GM18867 (cell line): ENCODE data around the gene ACKR3.

Experiments used
- ATAC-seq: cut with Tn5 transposase; IDR thresholded peaks from one replicate; pipeline ENCODE4 v1.9.1; 2021; ENCODE audit warnings: mild to moderate bottlenecking, moderate library complexity; ENCODE audit not compliant: unreplicated experiment

The ACKR3 gene

GRCh38 chr2:236568068-236568921, 1.3 kb upstream of the ACKR3 start:
- peak; percentile 34 for ATAC-seq

- no peak for ATAC-seq
Observed at GRCh38 chr2:236568922-236569572, 578 bp upstream of the ACKR3 start.

- no peak for ATAC-seq
Observed at GRCh38 chr2:236570081-236570868, 650 bp downstream of the ACKR3 start.

- ATAC-seq: no peak
Observed at GRCh38 chr2:236571145-236571544, 1.5 kb downstream of the ACKR3 start.

DNA sequence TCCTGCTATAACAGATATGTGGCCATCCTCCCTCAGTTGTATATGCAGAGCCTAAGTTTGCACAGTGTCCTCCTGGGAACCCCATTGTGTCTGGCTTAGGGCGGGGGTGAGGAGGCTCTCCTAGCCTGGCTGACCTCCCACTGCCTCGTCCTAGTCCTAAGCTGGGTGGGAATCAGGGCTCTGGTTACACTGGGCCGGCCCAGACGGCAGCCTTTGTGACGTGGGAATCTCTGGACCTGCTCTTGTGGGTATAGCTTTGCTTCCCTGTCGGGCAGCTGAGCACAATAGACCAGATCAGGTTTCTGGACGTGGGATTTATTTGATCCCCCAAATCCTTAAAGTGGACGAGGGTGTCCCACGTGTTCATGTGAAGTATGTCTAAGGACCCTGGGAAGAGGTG, 2.9 kb downstream of the ACKR3 start:
- no peak for ATAC-seq

DNA sequence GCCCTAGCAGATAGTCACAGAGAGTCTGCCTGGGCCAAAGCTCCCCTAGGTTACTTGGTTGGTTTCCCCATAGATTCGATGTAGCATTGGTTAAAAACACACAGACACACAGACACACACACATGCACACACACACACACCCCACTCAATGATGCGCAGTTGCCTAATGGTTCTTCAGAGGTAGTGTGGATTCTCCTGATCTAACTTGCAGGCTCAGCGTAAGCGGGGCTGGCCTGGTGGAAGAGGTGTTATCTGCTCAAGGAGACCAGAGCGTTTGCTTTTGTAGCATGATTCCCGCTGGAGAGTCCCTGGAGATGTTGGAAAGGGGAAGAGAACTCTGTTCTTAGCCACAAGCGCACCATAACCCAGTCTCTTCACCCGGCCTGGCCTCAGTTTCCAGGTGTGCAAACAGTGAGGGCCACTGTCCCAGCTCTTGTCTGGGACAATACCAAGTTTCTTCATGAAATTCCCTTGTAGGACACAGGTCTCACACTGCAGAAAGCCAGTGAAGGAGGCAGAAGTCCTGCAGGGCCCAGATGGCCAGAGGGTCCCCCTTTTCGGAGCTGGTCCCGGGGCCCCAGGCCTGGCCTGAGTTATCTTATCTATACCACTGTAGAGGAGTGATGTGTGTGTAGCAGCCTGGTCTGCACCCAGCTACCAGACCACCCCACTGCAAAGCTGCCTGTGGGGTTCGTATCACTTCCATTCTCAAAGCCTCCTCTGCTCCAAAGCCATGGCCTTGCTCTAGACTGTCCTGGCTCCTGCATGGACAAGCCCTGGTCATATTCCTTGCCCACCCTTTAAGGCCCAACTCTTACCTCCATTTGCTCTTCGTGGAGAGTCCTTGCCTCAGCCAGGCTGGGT, 3.7 kb downstream of the ACKR3 start:
- no peak for ATAC-seq

- ATAC-seq: no peak
Observed at GRCh38 chr2:236574000-236574399, 4.4 kb downstream of the ACKR3 start.

DNA sequence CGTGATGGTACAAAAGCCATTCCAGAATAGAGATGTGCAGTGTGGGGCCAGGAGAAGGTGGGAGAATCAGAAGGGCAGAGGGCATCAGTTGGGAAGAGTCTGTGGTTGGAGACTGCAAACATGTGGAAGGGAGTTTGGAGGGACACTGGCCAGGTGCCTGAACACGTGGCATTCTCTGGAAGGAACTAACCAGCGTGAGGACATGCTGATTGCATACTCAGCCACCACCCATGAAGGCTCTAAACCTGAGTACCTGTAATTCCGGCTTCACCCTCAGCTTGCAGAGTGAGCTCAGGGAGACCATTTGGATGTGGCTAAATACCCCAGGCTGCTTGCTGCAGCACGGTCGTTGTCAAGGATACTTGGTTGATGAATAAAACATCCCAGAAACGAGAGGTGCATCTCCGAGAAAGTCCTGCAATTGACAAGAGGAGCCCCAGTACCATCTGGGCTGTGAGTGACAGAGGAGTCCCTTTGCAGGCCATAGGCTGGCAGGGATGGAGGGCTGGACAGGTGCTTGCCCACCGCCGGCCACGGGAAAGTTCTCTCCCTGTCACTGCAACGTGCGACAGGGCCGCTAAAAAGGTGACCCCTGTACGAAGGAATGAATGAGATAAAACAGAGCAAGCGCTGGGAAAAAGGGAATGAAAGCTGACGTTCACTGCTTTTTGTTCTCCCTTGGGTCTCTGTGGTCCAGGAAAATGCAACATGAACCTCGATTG, 5.0 kb downstream of the ACKR3 start:
- no peak for ATAC-seq

DNA sequence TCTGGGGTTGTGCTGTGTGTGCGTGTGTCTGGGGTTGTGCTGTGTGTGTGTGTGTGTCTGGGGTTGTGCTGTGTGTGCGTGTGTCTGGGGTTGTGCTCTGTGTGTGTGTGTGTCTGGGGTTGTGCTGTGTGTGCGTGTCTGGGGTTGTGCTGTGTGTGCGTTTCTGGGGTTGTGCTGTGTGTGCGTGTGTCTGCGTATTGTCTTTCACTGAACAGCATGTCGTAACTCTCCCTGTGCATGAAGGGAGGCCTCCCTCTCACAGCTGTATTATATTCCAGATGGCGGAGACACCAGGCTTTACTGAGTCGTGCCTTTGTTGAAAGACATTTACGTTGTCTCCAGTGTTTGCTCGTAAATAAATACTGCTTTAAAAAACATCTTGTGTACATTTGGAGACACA, 5.9 kb downstream of the ACKR3 start:
- no peak for ATAC-seq

DNA sequence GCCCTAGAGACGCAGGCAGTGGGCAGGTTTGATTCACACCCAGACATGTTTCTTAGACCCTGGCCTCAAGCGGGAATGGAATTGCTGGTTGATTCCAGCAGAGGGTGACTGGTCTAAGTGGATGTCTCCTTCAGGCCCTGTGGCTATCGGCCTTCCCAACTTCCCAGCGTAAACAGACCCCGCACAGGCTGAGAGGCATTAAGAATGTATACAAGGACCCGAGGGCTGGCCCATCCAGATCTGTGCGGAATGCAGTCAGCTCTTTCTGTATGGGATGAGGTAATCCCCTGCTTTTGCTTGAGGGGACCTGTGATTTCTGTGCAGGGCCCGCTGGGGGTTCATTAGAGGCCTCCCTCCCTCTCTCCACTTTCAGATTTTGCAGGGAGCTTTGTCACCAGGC, 6.5 kb downstream of the ACKR3 start:
- no peak for ATAC-seq

- no peak for ATAC-seq
Observed at GRCh38 chr2:236576953-236577352, 7.3 kb downstream of the ACKR3 start.

GRCh38 chr2:236577481-236578410, 8.1 kb downstream of the ACKR3 start:
- ATAC-seq: no peak

- no peak for ATAC-seq
Observed at GRCh38 chr2:236578411-236578846, 8.8 kb downstream of the ACKR3 start.

DNA sequence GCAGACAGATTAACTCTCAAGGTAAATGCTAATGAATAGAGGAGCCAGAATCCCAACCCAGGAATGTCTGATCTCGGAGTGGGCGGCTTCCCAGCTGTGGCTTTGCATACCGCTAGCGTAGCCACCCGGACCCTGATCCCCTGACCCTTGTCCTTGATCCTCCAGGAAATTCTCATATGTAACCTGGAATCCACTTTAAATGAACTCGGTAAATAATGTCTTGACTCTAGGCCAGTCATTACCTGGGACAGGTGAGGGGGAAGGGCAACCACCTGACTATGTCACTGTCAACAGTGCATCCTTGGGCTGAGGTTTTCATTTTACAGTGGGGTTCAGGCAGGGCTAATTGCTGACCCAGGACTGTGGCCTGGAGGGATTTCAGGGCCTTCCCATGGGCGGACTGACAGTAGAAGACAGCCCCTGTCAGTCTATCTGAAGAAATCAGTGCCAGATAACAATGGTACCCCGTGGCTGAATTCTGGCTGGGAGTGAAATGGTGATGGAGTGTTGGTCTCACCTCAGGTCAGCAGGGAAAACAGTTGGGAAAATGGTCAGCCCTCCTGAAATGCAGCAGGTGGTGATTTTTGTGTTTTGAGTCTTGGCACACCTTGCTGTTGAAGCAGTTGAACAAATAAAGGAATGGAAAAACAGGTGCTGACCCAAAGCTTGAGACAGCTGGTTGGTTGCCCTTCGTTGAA, 9.6 kb downstream of the ACKR3 start:
- ATAC-seq: no peak

DNA sequence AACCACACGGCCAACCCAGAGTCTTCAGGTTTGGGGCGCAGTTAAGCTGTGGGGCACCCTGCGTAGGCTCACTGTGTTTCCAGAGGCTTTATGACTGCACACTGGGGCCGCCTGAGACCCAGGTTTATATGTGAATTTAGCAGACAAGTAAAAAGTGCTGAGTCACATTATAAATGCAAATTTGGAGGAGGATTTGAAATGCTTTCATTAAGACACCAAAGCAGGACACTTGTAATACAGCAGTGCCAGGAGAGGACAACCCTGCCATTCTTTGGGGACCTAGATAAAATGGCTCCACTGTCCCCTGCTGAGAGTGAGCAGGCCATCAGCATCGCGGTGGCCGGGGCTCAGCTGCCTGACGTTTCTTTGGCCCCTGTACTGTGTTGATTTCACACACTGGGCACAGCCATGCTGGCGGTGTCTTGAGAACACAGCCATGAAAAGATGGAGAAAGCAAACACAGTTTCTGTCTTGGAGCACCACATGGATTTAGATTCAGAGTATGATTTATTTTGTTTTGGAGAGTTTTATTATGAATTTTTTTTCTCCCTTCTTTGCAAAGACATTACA, 10.2 kb downstream of the ACKR3 start:
- ATAC-seq: no peak

- ATAC-seq: no peak
Observed at GRCh38 chr2:236580746-236581355, 11.2 kb downstream of the ACKR3 start.

GRCh38 chr2:236581546-236581945, 11.9 kb downstream of the ACKR3 start:
- no peak for ATAC-seq

GRCh38 chr2:236582968-236583367, 13.3 kb downstream of the ACKR3 start:
- no peak for ATAC-seq
